Medulla oblongata (tissue), 1 donor: ENCODE results near the gene CHCHD3.
A peak's percentile ranks its signal among the peaks of the same experiment; 100 is the strongest.

Source experiments
- DNase-seq: peaks from one replicate; pipeline ENCODE4 v3.0.0-alpha.2; 2015; ENCODE audit errors: extremely low spot score

CHCHD3 gene

GRCh38 chr7:132861940-132862554 is 219.8 kb downstream of the CHCHD3 start:
- DNase-seq: no peak

DNA sequence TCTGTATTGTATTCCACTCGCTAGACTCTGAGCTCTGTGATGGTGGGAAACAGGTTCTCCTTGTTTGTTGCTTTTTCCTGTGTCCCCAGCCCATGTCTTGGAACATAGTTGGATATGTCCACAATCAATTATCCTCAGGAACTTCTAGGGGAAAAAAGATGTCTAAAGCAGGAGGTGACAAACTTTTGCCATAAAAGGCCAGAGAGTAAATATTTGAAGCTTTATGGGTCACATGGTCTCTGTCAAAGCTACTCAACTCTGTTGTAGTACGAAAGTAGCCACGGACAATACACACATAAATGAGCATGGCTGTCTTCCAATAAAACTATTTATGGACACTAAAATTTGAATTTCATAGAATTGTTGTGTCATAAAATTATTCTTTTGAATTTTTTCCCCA is 220.5 kb downstream of the CHCHD3 start:
- no peak for DNase-seq

DNA sequence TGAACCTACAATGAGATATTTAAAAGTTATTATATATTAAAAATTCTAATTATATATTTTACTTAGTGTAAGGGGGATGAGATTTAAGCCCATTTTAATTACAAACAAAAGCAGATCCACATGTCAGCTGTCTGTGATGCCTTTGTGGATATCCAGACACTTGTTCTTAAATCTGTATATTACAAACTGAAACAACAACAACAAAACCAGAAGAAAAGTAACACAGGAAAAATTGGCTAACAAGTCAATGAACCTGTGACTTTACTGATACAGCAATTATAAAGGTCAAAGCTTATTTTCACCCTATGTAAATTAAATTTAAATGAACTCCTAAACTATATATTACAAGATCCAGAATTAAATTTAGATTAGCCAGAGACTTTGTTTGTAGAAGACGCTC is 222.7 kb downstream of the CHCHD3 start:
- DNase-seq: no peak

DNA sequence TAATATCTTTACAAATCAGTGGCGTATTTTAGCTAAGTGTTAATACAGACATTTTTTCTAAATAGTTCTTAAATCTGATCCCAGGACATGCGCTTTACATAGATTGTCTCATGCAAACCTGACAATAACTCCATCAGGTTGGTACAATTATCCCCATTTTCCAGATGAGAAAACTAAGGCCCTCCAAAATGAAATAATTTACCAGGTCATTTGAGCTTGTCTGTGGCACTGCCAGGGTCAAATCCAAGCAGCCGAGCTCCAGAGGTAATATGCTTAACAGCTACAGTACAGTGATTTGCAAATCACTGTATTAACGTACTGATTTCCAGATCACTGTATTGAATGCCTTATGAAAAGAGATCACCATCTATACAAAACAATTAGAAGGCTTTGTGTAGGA is 223.1 kb downstream of the CHCHD3 start:
- DNase-seq: no peak

GRCh38 chr7:132858251-132858650 is 223.6 kb downstream of the CHCHD3 start:
- no peak for DNase-seq

GRCh38 chr7:132857703-132858102 is 224.2 kb downstream of the CHCHD3 start:
- DNase-seq: no peak

GRCh38 chr7:132857031-132857430 is 224.9 kb downstream of the CHCHD3 start:
- DNase-seq: no peak

DNA sequence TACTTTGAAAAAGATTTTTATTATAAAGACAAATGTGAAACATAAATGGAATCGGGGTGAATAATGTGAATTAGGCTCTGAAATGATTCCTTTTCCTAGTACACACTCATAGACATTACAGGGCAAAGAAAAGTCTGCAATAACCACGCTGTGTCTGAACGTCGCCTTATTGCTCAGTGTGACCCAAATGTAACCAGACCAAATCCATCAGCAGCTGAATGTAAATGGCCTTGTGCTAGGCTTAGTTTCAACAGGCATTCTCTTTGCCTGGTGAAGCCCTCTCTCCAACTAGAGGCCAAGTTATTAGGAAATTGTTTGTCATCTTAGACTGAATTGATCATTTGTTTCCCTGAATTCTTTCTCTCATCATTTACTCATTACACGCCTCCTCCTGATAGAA is 225.5 kb downstream of the CHCHD3 start:
- no peak for DNase-seq

DNA sequence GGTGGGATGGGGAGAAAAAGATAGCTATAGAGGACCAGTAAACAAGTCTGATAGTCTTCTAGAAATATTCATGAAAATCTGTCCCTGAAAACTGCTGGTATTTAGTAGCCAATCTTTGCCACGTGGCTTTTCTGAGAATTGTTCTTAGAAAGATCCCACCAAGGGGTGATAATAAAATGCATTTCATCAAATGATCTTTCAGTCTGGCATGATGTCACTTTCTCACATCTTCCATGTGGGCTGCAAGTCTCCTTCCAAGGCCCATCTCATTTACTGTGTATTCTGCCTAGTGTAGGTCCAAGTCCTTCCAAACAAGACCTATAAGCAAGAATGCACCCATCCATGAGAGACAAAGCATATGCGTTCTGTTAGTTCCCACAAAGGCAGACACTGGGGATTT is 226.0 kb downstream of the CHCHD3 start:
- no peak for DNase-seq

DNA sequence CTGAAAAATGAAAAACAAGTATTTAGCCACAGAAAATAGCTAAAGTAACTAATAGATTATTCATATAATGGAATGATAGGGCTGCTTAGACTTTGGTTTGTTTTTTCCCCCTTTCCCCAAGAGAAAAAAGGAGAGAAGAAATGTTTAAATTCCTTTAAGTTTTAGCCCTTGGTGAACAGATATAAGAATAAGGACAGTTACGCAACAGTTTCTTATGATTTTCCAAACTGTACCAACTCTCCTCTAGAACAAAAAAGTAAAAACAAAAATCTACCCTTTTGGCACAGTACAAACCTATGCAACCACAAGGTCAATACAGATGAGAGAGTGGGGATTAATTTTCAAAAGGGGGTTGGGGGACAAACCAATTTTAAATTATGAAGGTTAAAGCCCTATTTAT is 227.7 kb downstream of the CHCHD3 start:
- no peak for DNase-seq

DNA sequence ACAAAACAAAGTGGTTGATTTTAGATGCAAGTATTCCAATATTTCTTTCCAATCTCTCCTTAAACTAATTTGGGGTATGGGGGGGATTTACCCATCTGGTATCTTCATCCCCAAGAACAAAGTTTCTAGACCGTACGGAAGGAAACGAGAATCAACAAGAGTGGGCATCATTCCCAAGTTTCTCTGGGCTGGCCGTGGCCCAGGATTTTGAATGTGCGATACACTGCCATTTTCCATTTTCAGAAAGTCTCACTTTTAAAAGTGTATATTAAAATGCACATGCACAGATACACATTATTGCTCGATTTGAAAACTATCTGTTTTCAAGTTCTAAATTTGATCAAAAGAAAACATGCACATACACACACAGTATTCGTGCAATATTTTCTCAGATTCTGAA is 234.5 kb downstream of the CHCHD3 start:
- no peak for DNase-seq

DNA sequence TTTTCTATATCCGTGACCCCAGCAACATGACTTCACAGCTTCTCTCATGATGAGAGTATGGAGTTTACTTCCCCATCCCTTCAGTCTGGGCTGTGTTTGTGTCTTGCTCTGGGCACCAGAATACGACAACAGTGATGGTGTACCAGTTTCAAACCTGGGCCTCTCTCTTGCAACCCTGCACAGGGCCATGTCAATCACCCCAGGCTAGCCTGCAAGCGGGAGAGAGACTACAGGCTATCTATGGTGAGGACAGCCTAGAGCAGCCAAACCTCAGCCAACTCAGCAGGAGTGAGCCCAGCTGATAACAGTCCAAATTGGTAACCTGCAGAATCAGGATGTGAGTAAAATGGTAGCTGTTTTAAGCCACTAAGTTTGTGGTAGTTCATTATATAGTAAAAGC is 235.8 kb downstream of the CHCHD3 start:
- no peak for DNase-seq

DNA sequence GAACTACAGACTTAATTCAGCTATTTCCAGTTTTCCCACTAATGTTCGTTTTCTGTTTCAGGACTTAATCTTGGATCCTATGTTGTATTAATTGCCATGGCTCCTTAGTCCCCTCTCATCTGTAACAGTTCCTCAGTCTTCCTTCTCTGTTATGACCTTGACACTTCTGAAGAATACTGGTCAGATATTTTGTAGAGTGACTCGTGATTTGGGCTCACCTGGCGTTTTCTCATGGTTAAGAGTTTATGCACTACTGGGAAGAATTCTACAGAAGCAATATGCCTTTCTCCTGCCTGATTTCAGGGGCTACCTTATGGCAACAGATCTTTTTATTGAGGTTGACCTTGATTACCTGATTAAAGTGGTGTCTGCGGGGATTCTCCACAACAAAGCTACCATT is 239.4 kb downstream of the CHCHD3 start:
- no peak for DNase-seq

GRCh38 chr7:132840199-132840598 is 241.7 kb downstream of the CHCHD3 start:
- DNase-seq: no peak

DNA sequence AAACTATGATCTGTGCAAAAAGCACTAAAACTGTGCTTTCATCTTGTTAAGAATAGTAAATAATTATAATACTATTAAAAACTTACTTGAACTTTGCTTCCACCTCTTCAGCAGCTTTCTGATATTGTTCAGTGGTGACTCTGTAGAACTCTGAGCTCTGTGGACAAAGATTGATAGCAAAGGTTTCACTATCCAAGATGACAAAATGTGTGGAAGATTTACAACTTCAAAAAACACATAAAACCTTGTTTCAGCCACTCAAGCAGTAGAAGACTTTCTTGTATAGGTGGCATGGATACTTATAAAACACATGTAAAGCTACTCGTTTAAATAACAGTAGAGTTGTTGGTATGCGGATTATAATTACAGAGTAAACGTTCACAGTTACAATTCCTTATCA is 243.6 kb downstream of the CHCHD3 start:
- DNase-seq: no peak

DNA sequence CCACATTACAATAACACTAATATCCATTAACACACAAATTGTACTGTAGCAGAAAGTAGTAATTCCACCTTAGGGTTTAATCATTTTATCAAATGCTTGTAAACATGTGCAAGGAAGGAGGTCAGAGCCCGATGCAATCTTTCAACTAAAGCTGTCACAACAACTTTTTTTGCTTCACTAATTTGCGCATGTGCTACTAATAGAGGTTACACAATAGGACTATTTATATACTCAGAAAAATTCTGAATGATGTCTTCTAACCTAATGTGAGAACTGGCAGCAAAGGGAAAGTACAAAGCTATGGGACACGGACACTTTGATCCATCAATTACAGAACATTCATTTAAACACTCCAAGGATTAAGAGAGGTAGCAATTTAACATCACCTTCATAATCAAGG is 244.4 kb downstream of the CHCHD3 start:
- no peak for DNase-seq

- no peak for DNase-seq
Observed at GRCh38 chr7:132836746-132837145, 245.1 kb downstream of the CHCHD3 start.

- DNase-seq: no peak
Observed at GRCh38 chr7:132830941-132831340, 250.9 kb downstream of the CHCHD3 start.

DNA sequence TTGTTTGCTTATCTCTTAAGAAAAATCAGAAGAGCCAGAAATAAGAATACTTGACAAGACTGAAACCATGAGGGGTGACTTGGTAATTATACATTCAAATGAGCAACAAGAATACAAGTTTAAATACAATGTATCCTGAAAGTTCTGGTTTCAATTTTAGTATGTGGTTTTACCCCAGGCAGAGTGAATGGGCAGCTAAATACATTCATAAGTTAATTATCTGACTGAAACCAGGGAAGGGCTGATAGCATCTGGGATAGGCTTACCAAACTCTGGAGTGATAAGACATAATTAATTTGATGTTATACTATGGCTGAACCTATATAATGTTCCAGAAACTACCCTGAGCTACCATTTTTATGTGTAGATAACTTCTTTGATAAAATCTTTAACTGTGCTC is 253.4 kb downstream of the CHCHD3 start:
- no peak for DNase-seq

GRCh38 chr7:132825932-132826835 is 255.7 kb downstream of the CHCHD3 start:
- DNase-seq: peak; percentile 55

DNA sequence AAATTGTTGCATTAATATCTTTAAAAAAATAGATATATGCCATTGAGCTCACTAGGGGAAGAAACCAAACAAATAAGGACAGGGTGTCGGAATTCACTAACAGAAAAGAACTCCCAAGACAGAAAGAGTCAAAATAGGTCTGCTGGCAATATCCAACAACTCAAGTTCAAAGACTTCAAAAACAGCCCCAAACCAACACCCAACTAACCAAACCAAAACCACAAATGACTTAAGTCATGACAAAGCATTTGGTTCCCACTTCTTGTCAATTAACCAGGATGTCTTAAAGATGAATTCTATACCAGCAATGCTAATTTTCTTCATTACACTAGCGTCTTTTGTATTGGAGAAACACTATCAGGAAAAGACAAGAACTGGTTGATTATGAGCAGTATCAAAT is 256.7 kb downstream of the CHCHD3 start:
- no peak for DNase-seq

- no peak for DNase-seq
Observed at GRCh38 chr7:132819648-132820047, 262.2 kb downstream of the CHCHD3 start.

DNA sequence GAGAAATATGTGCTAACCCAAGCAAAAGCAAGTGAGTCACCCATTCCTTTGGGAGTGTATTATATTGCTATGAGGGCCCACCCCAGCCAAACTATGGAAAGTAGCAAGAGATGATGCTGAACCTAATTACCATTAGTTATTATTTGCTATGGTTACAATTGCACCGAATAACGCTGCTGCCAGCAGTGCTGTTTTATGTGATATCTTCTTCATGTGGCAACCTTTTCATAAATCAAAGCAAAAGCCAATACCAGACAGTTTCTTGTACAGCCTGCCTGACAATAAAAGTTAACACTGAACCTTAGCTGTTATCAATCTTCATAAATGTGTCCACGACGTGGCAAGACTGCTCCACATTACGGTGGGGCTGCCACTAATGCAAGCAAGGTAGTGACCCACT is 263.9 kb downstream of the CHCHD3 start:
- DNase-seq: no peak
